ENCODE data around the gene ENG. TPM values are rescaled to one million over a fixed set of nuclear protein-coding genes. Genes with fewer than 3 reads are reported as not detected.

ENG gene
- total RNA-seq, 1 donor: 60.8 TPM

GRCh38 chr9:127765418-127765817, 89.0 kb downstream of the ENG start:
- Histone ChIP-seq H3K27ac (ENCODE audit: low read depth, low read length) (no peak overlapping the region), H3K79me2 (ENCODE audit: insufficient read depth, low read length) (no peaks in the 10 kb centered on the region), H3K4me2 (ENCODE audit: insufficient read depth, low read length) (no peak overlapping the region), H3K36me3 (ENCODE audit: insufficient read depth, low read length) (no peaks in the 10 kb centered on the region), H2AFZ (ENCODE audit: low read length) (no peak overlapping the region), H3K27me3 (ENCODE audit: insufficient read depth, low read length) (peaks cover 3% of the 10 kb centered on the region), H4K20me1 (ENCODE audit: insufficient read depth, low read length) (peaks cover under 1% of the 10 kb centered on the region), H3K9me3 (ENCODE audit: low read depth, low read length) (no peaks in the 10 kb centered on the region), H3K4me1 (ENCODE audit: insufficient read depth, low read length) (no peaks in the 10 kb centered on the region), H3K4me3 (ENCODE audit: insufficient read depth, low read length) (no peak overlapping the region)
- DNase-seq (ENCODE audit: insufficient read length, low spot score, missing footprints): no peak
- TF ChIP-seq CTCF (IDR thresholded peaks at IDR 0.05; ENCODE audit: extremely low read depth, low read depth, low read length): no peak

Small RNAs within 50 kb of the gene (small RNA-seq; reads per million reads assigned to genes)
- gene MIR4672 (3.9 reads per million, percentile 83 among the genes with 10 or more reads in this experiment), gene RF00019 (not detected), gene RNA5SP296 (not detected)

Other genes starting within 250 kb of the ENG start
- gene STXBP1, start 242.4 kb downstream of the ENG start, total RNA-seq: 19.9 and 23.0 TPM in 2 replicates
- gene CFAP157, start 147.7 kb downstream of the ENG start, total RNA-seq: not detected in 2 replicates
- 12.7 and 16.3 TPM in 2 replicates for gene PTRH1, start 139.0 kb downstream of the ENG start, total RNA-seq
- gene TTC16, start 138.6 kb downstream of the ENG start, total RNA-seq: under 0.01 TPM in 1 of 2 replicates, not detected in the other
- gene TOR2A, start 119.4 kb downstream of the ENG start, total RNA-seq: 3.8 and 4.7 TPM in 2 replicates
- 0.29 and 0.36 TPM in 2 replicates for gene SH2D3C, start 76.0 kb downstream of the ENG start, total RNA-seq
- 54.8 and 56.1 TPM in 2 replicates for gene CDK9, start 68.6 kb downstream of the ENG start, total RNA-seq
- 87.5 and 98.1 TPM in 2 replicates for gene FPGS, start 51.8 kb downstream of the ENG start, total RNA-seq
- 100 and 106 TPM in 2 replicates for gene AK1, start 23.0 kb upstream of the ENG start, total RNA-seq
- gene ST6GALNAC6, start 44.9 kb upstream of the ENG start, total RNA-seq: 52.7 and 53.2 TPM in 2 replicates
- 29.5 and 33.7 TPM in 2 replicates for gene ST6GALNAC4, start 62.4 kb upstream of the ENG start, total RNA-seq
- 2.2 and 3.5 TPM in 2 replicates for gene PIP5KL1, start 76.1 kb upstream of the ENG start, total RNA-seq
- 10.1 and 11.5 TPM in 2 replicates for gene DPM2, start 83.2 kb upstream of the ENG start, total RNA-seq
- gene EEIG1, start 126.3 kb upstream of the ENG start, total RNA-seq: 18.0 and 20.6 TPM in 2 replicates
- gene NAIF1, start 212.7 kb upstream of the ENG start, total RNA-seq: 10.1 and 10.6 TPM in 2 replicates
- 9.7 and 13.4 TPM in 2 replicates for gene SLC25A25, start 213.6 kb upstream of the ENG start, total RNA-seq